ENCODE data around the gene LAMA2.

LAMA2 gene

GRCh38 chr6:129026601-129027000 lies 143.7 kb downstream of the LAMA2 start:
- no peak for TF ChIP-seq SIN3A (IDR thresholded peaks at IDR 0.05; ENCODE audit: borderline replicate concordance, insufficient read depth, low read length)
- TF ChIP-seq TAF1 (IDR thresholded peaks at IDR 0.05; ENCODE audit: borderline replicate concordance, insufficient read depth, low read length): no peak
- no peak for TF ChIP-seq FOXP2 (optimal IDR thresholded peaks at IDR 0.05; ENCODE audit: borderline replicate concordance, extremely low read depth, extremely low read length, insufficient read depth)
- TF ChIP-seq POLR2AphosphoS5 (IDR thresholded peaks at IDR 0.05; ENCODE audit: low read depth, low read length): no peak
- TF ChIP-seq REST (IDR thresholded peaks at IDR 0.05; ENCODE audit: insufficient read depth in 1 of 2, low read depth in 2 of 2, low read length in 2 of 2): no peak

GRCh38 chr6:129029778-129030177 lies 146.8 kb downstream of the LAMA2 start:
- TF ChIP-seq FOXP2 (optimal IDR thresholded peaks at IDR 0.05; ENCODE audit: borderline replicate concordance, extremely low read depth, extremely low read length, insufficient read depth) (no peak), SIN3A (IDR thresholded peaks at IDR 0.05; ENCODE audit: borderline replicate concordance, insufficient read depth, low read length) (no peak), POLR2AphosphoS5 (IDR thresholded peaks at IDR 0.05; ENCODE audit: low read depth, low read length) (no peak), TAF1 (IDR thresholded peaks at IDR 0.05; ENCODE audit: borderline replicate concordance, insufficient read depth, low read length) (no peak), REST (IDR thresholded peaks at IDR 0.05; ENCODE audit: insufficient read depth in 1 of 2, low read depth in 2 of 2, low read length in 2 of 2) (no peak)

GRCh38 chr6:129030215-129030614 lies 147.3 kb downstream of the LAMA2 start:
- TF ChIP-seq REST (IDR thresholded peaks at IDR 0.05; ENCODE audit: insufficient read depth in 1 of 2, low read depth in 2 of 2, low read length in 2 of 2) (no peak), SIN3A (IDR thresholded peaks at IDR 0.05; ENCODE audit: borderline replicate concordance, insufficient read depth, low read length) (no peak), POLR2AphosphoS5 (IDR thresholded peaks at IDR 0.05; ENCODE audit: low read depth, low read length) (no peak), FOXP2 (optimal IDR thresholded peaks at IDR 0.05; ENCODE audit: borderline replicate concordance, extremely low read depth, extremely low read length, insufficient read depth) (no peak), TAF1 (IDR thresholded peaks at IDR 0.05; ENCODE audit: borderline replicate concordance, insufficient read depth, low read length) (no peak)

GRCh38 chr6:129031051-129031599 lies 148.2 kb downstream of the LAMA2 start:
- TF ChIP-seq FOXP2 (optimal IDR thresholded peaks at IDR 0.05; ENCODE audit: borderline replicate concordance, extremely low read depth, extremely low read length, insufficient read depth): no peak
- no peak for TF ChIP-seq TAF1 (IDR thresholded peaks at IDR 0.05; ENCODE audit: borderline replicate concordance, insufficient read depth, low read length)
- TF ChIP-seq SIN3A (IDR thresholded peaks at IDR 0.05; ENCODE audit: borderline replicate concordance, insufficient read depth, low read length): no peak

GRCh38 chr6:129032602-129033001 lies 149.7 kb downstream of the LAMA2 start:
- no peak for TF ChIP-seq REST (IDR thresholded peaks at IDR 0.05; ENCODE audit: insufficient read depth in 1 of 2, low read depth in 2 of 2, low read length in 2 of 2)
- no peak for TF ChIP-seq TAF1 (IDR thresholded peaks at IDR 0.05; ENCODE audit: borderline replicate concordance, insufficient read depth, low read length)

All from PFSK-1 (cell line).